Activated naive CD4-positive, alpha-beta T cell treated with anti-CD3 and anti-CD28 coated beads, Interleukin-2, amount 50 U/mL, for 24 hours (primary cell): ENCODE results near the gene STOM.

Source experiments
- H3K27ac Mint-ChIP-seq: one replicate; pipeline ENCODE4 v1.8.0; 2021; ENCODE audit warnings: mild to moderate bottlenecking, mixed read lengths
- H3K27me3 Mint-ChIP-seq: one replicate; pipeline ENCODE4 v1.8.0; 2021; ENCODE audit warnings: mixed read lengths
- H3K36me3 Mint-ChIP-seq: one replicate; pipeline ENCODE4 v1.8.0; 2021; ENCODE audit warnings: mixed read lengths
- H3K4me1 Mint-ChIP-seq: one replicate; pipeline ENCODE4 v1.8.0; 2021; ENCODE audit warnings: mixed read lengths
- H3K4me3 Mint-ChIP-seq: one replicate; pipeline ENCODE4 v1.8.0; 2021; ENCODE audit warnings: mild to moderate bottlenecking, mixed read lengths
- H3K9me3 Mint-ChIP-seq: one replicate; pipeline ENCODE4 v1.8.0; 2021; ENCODE audit warnings: mixed read lengths

STOM gene

GRCh38 chr9:121305269-121305994 is 64.6 kb downstream of the STOM start:
- Mint-ChIP-seq H3K9me3 (no peaks in the 10 kb centered on the region), H3K4me1 (peaks cover 3% of the 10 kb centered on the region), H3K36me3 (no peaks in the 10 kb centered on the region), H3K4me3 (no peak overlapping the region), H3K27ac (no peak overlapping the region), H3K27me3 (no peaks in the 10 kb centered on the region)

- Mint-ChIP-seq H3K27me3 (peaks cover 5% of the 10 kb centered on the region), H3K9me3 (no peaks in the 10 kb centered on the region), H3K27ac (no peak overlapping the region), H3K4me3 (no peak overlapping the region), H3K36me3 (no peaks in the 10 kb centered on the region), H3K4me1 (peaks cover 9% of the 10 kb centered on the region)
Observed at GRCh38 chr9:121304707-121305106, 65.3 kb downstream of the STOM start.

GRCh38 chr9:121303456-121304451 is 66.3 kb downstream of the STOM start:
- Mint-ChIP-seq H3K4me3 (no peak overlapping the region), H3K4me1 (peaks cover 15% of the 10 kb centered on the region), H3K9me3 (no peaks in the 10 kb centered on the region), H3K27ac (no peak overlapping the region), H3K36me3 (no peaks in the 10 kb centered on the region), H3K27me3 (peaks cover 6% of the 10 kb centered on the region)

GRCh38 chr9:121302786-121303185 is 67.3 kb downstream of the STOM start:
- Mint-ChIP-seq H3K27me3 (peaks cover 8% of the 10 kb centered on the region), H3K4me1 (peaks cover 20% of the 10 kb centered on the region), H3K9me3 (no peaks in the 10 kb centered on the region), H3K36me3 (no peaks in the 10 kb centered on the region), H3K4me3 (no peak overlapping the region), H3K27ac (no peak overlapping the region)

GRCh38 chr9:121302341-121302740 is 67.7 kb downstream of the STOM start:
- Mint-ChIP-seq H3K9me3 (no peaks in the 10 kb centered on the region), H3K27me3 (peaks cover 8% of the 10 kb centered on the region), H3K4me3 (no peak overlapping the region), H3K27ac (no peak overlapping the region), H3K36me3 (no peaks in the 10 kb centered on the region), H3K4me1 (peaks cover 20% of the 10 kb centered on the region)

- Mint-ChIP-seq H3K27ac (no peak overlapping the region), H3K27me3 (peaks cover 8% of the 10 kb centered on the region), H3K9me3 (no peaks in the 10 kb centered on the region), H3K4me1 (peaks cover 20% of the 10 kb centered on the region), H3K36me3 (no peaks in the 10 kb centered on the region), H3K4me3 (no peak overlapping the region)
Observed at GRCh38 chr9:121301881-121302286, 68.2 kb downstream of the STOM start.

GRCh38 chr9:121300283-121301119 is 69.5 kb downstream of the STOM start:
- H3K27me3 Mint-ChIP-seq: peaks cover 8% of the 10 kb centered on the region
- H3K4me1 Mint-ChIP-seq: peaks cover 20% of the 10 kb centered on the region
- no peaks in the 10 kb centered on the region for H3K9me3 Mint-ChIP-seq
- peak overlapping the region; percentile 67 for H3K4me3 Mint-ChIP-seq
- no peak overlapping the region for H3K27ac Mint-ChIP-seq
- no peaks in the 10 kb centered on the region for H3K36me3 Mint-ChIP-seq

- H3K27me3 Mint-ChIP-seq: peaks cover 8% of the 10 kb centered on the region
- no peaks in the 10 kb centered on the region for H3K36me3 Mint-ChIP-seq
- no peak overlapping the region for H3K27ac Mint-ChIP-seq
- H3K9me3 Mint-ChIP-seq: no peaks in the 10 kb centered on the region
- peak overlapping the region; percentile 67 for H3K4me3 Mint-ChIP-seq
- H3K4me1 Mint-ChIP-seq: peaks cover 20% of the 10 kb centered on the region
Observed at GRCh38 chr9:121299467-121300282, 70.4 kb downstream of the STOM start.

- peak overlapping the region; percentile 79 for H3K4me3 Mint-ChIP-seq
- no peaks in the 10 kb centered on the region for H3K36me3 Mint-ChIP-seq
- H3K27me3 Mint-ChIP-seq: peaks cover 8% of the 10 kb centered on the region
- no peaks in the 10 kb centered on the region for H3K9me3 Mint-ChIP-seq
- no peak overlapping the region for H3K27ac Mint-ChIP-seq
- H3K4me1 Mint-ChIP-seq: peaks cover 20% of the 10 kb centered on the region
Observed at GRCh38 chr9:121298689-121299466, 71.2 kb downstream of the STOM start.

DNA sequence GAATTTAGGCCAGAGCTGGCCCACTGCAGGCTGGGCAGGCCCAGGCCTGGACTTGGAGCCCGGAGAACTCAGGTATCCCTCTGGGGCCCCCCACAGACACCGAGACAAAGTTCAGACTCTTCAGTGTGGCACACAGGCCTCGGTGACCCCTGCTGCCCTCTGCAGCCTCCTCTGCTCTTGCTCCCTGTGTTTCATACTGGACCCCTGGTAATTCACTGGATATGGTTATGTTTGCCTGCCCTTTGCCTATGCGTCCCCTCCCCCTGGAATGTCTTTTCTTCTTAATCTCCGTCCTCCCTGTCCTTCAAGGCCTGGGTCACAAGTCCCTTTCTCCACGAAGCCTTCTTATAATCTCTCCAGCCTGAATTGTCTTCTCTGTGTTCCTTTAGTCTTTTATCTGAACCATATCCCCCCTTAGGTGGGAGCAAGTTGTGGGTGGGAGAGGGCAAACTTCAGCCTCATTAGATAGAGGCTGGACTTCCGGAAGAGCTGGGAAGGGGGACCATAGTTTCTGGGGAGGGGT is 72.0 kb downstream of the STOM start:
- Mint-ChIP-seq H3K27ac (no peak overlapping the region), H3K4me1 (peaks cover 20% of the 10 kb centered on the region), H3K4me3 (no peak overlapping the region), H3K36me3 (no peaks in the 10 kb centered on the region), H3K9me3 (no peaks in the 10 kb centered on the region), H3K27me3 (peaks cover 8% of the 10 kb centered on the region)

DNA sequence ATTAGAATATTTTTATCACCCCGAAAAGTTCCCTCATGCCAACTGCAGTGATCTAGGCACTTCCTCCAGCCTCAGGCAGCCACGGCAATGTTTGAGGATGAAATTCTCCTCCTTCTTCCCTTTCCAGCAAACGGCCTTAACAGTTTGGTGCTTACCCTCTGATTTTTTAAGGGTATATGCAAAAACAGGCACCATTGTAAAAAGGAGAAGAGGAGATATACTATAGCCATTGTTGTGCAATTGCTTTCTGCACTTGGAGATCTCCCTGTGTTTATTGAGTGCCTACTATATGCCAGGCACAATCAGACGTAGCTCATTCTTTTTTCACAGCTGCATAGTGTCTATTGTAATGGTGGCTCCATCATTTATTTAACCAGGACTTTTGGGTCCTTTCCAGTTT is 72.7 kb downstream of the STOM start:
- Mint-ChIP-seq H3K9me3 (no peaks in the 10 kb centered on the region), H3K4me3 (no peak overlapping the region), H3K27me3 (peaks cover 8% of the 10 kb centered on the region), H3K27ac (no peak overlapping the region), H3K36me3 (no peaks in the 10 kb centered on the region), H3K4me1 (peaks cover 20% of the 10 kb centered on the region)

DNA sequence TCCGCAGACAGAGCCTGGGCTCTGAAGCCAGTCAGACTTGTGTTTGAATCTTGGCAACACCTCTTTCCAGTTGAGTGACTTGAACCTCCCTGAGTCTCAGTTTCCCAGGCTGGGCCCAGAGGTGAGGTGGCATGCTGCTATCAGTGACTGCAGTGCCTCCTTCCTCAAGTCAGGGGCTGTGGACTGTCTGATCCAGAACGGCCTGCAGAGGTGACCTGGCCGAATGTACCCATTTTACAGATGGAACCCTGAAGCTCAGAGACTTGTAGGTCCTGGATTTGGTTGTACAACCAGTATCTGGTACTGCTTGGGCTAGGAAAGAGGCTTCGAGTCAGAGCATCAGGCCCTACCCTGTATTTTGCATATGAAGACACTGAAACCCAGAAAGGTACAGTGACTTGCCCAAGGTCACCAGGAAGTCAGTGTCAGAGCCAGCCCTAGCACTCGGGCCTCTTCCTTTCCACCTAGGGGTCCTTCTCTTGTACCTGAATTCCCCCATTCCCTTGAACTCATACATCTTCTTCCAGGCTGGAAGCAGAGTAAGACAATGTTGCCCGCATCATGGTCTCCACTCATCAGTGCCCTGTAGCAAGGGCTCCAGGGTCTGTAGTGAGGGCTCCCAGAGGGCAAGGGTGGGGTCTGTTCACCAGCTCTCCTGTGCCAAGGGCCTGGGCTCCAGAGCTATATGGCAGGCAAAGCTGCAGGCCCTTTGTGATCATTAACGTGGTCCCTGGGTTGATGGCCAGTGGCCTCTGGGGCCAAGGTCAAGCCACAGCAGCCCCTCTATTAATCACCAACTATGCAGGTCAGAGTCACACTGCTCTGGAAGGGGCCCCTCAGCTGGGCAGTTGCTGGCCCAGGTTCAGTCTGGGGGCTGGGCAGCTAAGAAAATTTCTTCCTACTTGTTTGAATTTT is 73.6 kb downstream of the STOM start:
- no peak overlapping the region for H3K4me3 Mint-ChIP-seq
- H3K27ac Mint-ChIP-seq: no peak overlapping the region
- H3K4me1 Mint-ChIP-seq: peaks cover 20% of the 10 kb centered on the region
- no peaks in the 10 kb centered on the region for H3K36me3 Mint-ChIP-seq
- H3K9me3 Mint-ChIP-seq: no peaks in the 10 kb centered on the region
- peaks cover 8% of the 10 kb centered on the region for H3K27me3 Mint-ChIP-seq

DNA sequence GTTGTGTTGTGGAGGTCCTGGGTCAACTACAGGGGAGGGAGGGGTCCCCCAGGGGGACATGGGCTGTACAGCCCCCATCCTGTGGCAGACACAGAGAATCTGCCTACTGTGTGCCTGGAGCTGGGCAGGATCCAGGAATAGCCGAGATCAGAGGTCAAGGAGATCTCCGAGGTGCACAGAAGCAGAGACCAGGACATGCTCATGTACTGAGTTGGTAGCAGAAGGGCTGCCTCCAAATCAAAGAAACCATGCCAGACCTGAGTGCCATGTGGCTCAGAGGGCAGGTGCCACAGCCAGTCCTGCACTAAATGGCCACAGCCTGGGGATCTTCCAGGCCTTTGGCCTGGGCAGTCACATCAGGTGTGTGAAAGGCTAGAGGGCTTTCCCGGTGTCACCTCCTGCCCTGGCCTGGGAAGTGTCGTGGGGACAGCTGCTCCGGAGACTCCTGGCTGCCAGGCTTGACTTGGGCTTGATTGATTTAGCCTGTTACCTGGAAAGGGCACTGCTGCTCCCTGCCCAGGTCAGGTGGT is 74.3 kb downstream of the STOM start:
- Mint-ChIP-seq H3K9me3 (no peaks in the 10 kb centered on the region), H3K27ac (no peak overlapping the region), H3K4me1 (peaks cover 20% of the 10 kb centered on the region), H3K27me3 (peaks cover 8% of the 10 kb centered on the region), H3K36me3 (no peaks in the 10 kb centered on the region), H3K4me3 (no peak overlapping the region)
